Thyroid gland (tissue), 4 donors: Measurements from ENCODE around the gene PRKCG.
"Not testable (repeated sequence)": the region's sequence is repeated elsewhere in the genome, so short reads cannot be mapped to it uniquely, and the experiment has no call there.

Experiments
- CTCF ChIP-seq, 6 experiments: fragments of 200-600 bp in 3 of 6; fragments of 450-650 bp in 3 of 6; sonication (generic) in 3 of 6; IDR thresholded peaks; one replicate each; pipeline ENCODE4 v1.5.1; 2016 to 2019; ENCODE audit warnings: antibody characterized with exemption in 6 of 6, mild to moderate bottlenecking in 2 of 6, inconsistent platforms in 1 of 6, moderate library complexity in 1 of 6
- POLR2A ChIP-seq, 2 donors: fragments of 450-650 bp; IDR thresholded peaks; one replicate each; pipeline ENCODE4 v1.6.1; 2017; ENCODE audit warnings: antibody characterized with exemption in 2 of 2, mild to moderate bottlenecking in 2 of 2, moderate library complexity in 1 of 2

- TF ChIP-seq CTCF, POLR2A (IDR thresholded peaks at IDR 0.05): not testable (repeated sequence)
Observed at GRCh38 chr19:53840241-53840640, 41.8 kb upstream of the PRKCG start.
